IPS DF 6.9 (cell line): ENCODE results near the gene CELF5.
"Not testable (repeated sequence)": the region's sequence is repeated elsewhere in the genome, so short reads cannot be mapped to it uniquely, and the experiment has no call there.

Source experiments
- DNase-seq: peaks from one replicate; pipeline ENCODE4 v3.0.0-alpha.2; 2013; ENCODE audit warnings: low read depth, low spot score
- H3K27ac ChIP-seq: one replicate; pipeline ENCODE4 v1.5.1; 2013; ENCODE audit warnings: low read length, control low read depth
- H3K27me3 ChIP-seq: 2 replicates; pipeline ENCODE4 v1.6.1; 2013; ENCODE audit warnings: mild to moderate bottlenecking, low read length; ENCODE audit not compliant: control insufficient read depth, insufficient read depth
- H3K36me3 ChIP-seq: 2 replicates; pipeline ENCODE4 v1.6.1; 2013; ENCODE audit warnings: low read length; ENCODE audit not compliant: control insufficient read depth, insufficient read depth
- H3K4me1 ChIP-seq: 2 replicates; pipeline ENCODE4 v1.6.1; 2013; ENCODE audit warnings: low read length; ENCODE audit not compliant: control insufficient read depth, insufficient read depth
- H3K4me3 ChIP-seq: 2 replicates; pipeline ENCODE4 v1.5.1; 2013; ENCODE audit warnings: mild to moderate bottlenecking, low read length
- H3K9me3 ChIP-seq: 2 replicates; pipeline ENCODE4 v1.6.1; 2013; ENCODE audit warnings: low read length, inconsistent platforms; ENCODE audit not compliant: control insufficient read depth, insufficient read depth
- WGBS: extraction: QIAGEN DNeasy Blood & Tissue Kit; methylation state at CpG from one replicate; pipeline ENCODE4 v1.1.7; 2013; ENCODE audit warnings: mixed read lengths, missing lambda C conversion rate; ENCODE audit not compliant: insufficient read length, insufficient coverage; 5-methylcytosine and 5-hydroxymethylcytosine counted together

The CELF5 gene

GRCh38 chr19:3201911-3202310 is 22.6 kb upstream of the CELF5 start:
- Histone ChIP-seq H3K4me3 (no peak overlapping the region), H3K4me1 (no peaks in the 10 kb centered on the region), H3K27ac (no peak overlapping the region), H3K27me3 (no peaks in the 10 kb centered on the region), H3K9me3 (no peaks in the 10 kb centered on the region), H3K36me3 (peaks cover 31% of the 10 kb centered on the region)
- no CpG with 5 or more reads among the region's 14 CpGs for WGBS
- no peak for DNase-seq

DNA sequence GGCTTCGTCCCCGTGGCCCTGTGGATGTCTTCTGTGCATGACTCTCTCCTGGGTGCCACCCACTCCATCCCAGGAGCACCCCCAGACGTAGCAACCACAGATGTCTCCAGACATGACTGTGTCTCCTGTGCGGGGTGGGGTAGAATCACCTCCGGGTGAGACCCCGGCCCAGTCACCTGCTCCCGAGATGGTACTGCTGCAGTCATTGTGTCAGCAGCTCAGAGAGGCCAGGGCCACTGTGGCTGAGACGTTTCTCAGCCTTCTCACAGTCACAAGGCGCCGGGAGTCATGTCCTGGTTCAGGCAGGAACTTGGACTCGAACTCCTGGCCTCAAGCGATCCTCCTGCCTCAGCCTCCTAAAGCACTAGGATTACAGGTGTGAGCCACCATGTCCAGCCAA is 22.1 kb upstream of the CELF5 start:
- no peaks in the 10 kb centered on the region for H3K9me3 ChIP-seq
- DNase-seq = no peak
- no CpG with 5 or more reads among the region's 12 CpGs for WGBS

GRCh38 chr19:3202895-3203294 is 21.6 kb upstream of the CELF5 start:
- H3K36me3 ChIP-seq = peaks cover 39% of the 10 kb centered on the region
- H3K4me1 ChIP-seq, H3K4me3 ChIP-seq, H3K27me3 ChIP-seq, H3K27ac ChIP-seq, DNase-seq, H3K9me3 ChIP-seq: not testable (repeated sequence)
- WGBS = no CpG with 5 or more reads among the region's 7 CpGs

More for the DNA sequence above, 22.1 kb upstream of the CELF5 start:
- peaks cover 33% of the 10 kb centered on the region for H3K36me3 ChIP-seq
- H3K4me3 ChIP-seq = no peak overlapping the region
- no peak overlapping the region for H3K27ac ChIP-seq
- H3K27me3 ChIP-seq = no peaks in the 10 kb centered on the region
- H3K4me1 ChIP-seq = no peaks in the 10 kb centered on the region; the same call in 1 of the 2 replicates

- H3K27ac ChIP-seq = no peak overlapping the region
- no peak for DNase-seq
- no peaks in the 10 kb centered on the region for H3K27me3 ChIP-seq
- WGBS = no CpG with 5 or more reads among the region's 43 CpGs
- H3K36me3 ChIP-seq = peaks cover 41% of the 10 kb centered on the region
- no peaks in the 10 kb centered on the region; the same call in 1 of the 2 replicates for H3K4me1 ChIP-seq
- H3K9me3 ChIP-seq = no peaks in the 10 kb centered on the region
- no peak overlapping the region for H3K4me3 ChIP-seq
Observed at GRCh38 chr19:3203805-3204645, 20.4 kb upstream of the CELF5 start.

- DNase-seq = no peak
- Histone ChIP-seq H3K4me3 (no peak overlapping the region), H3K27me3 (no peaks in the 10 kb centered on the region), H3K4me1 (no peaks in the 10 kb centered on the region; the same call in 1 of the 2 replicates), H3K36me3 (peaks cover 41% of the 10 kb centered on the region), H3K9me3 (no peaks in the 10 kb centered on the region), H3K27ac (no peak overlapping the region)
- no CpG with 5 or more reads among the region's 35 CpGs for WGBS
Observed at GRCh38 chr19:3204646-3205275, 19.7 kb upstream of the CELF5 start.

GRCh38 chr19:3206216-3206953 is 18.1 kb upstream of the CELF5 start:
- Histone ChIP-seq H3K27me3 (no peaks in the 10 kb centered on the region), H3K9me3 (no peaks in the 10 kb centered on the region), H3K36me3 (peaks cover 37% of the 10 kb centered on the region), H3K4me1 (peaks cover 2% of the 10 kb centered on the region; the same call in 1 of the 2 replicates), H3K4me3 (no peak overlapping the region), H3K27ac (no peak overlapping the region)
- WGBS = no CpG with 5 or more reads among the region's 28 CpGs
- DNase-seq = no peak

DNA sequence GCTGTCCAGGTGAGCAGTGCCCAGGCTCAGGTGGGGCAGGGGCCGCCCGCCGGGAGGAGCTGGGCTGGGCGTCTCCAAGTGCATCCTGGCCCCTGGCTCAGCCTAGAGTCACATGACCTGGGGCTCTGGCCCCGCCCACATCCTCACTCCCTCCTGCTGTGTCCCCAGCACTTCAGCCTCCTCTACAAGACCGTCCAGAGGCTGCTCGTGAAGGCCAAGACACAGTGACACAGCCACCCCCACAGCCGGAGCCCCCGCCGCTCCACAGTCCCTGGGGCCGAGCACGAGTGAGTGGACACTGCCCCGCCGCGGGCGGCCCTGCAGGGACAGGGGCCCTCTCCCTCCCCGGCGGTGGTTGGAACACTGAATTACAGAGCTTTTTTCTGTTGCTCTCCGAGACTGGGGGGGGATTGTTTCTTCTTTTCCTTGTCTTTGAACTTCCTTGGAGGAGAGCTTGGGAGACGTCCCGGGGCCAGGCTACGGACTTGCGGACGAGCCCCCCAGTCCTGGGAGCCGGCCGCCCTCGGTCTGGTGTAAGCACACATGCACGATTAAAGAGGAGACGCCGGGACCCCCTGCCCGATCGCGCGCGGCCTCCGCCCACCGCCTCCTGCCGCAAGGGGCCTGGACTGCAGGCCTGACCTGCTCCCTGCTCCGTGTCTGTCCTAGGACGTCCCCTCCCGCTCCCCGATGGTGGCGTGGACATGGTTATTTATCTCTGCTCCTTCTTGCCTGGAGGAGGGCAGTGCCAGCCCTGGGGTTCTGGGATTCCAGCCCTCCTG is 16.8 kb upstream of the CELF5 start:
- Histone ChIP-seq H3K36me3 (peaks cover 37% of the 10 kb centered on the region), H3K27ac (no peak overlapping the region), H3K4me3 (no peak overlapping the region), H3K9me3 (no peaks in the 10 kb centered on the region), H3K4me1 (peaks cover 2% of the 10 kb centered on the region; the same call in 1 of the 2 replicates), H3K27me3 (no peaks in the 10 kb centered on the region)
- DNase-seq = no peak
- no CpG with 5 or more reads among the region's 43 CpGs for WGBS

DNA sequence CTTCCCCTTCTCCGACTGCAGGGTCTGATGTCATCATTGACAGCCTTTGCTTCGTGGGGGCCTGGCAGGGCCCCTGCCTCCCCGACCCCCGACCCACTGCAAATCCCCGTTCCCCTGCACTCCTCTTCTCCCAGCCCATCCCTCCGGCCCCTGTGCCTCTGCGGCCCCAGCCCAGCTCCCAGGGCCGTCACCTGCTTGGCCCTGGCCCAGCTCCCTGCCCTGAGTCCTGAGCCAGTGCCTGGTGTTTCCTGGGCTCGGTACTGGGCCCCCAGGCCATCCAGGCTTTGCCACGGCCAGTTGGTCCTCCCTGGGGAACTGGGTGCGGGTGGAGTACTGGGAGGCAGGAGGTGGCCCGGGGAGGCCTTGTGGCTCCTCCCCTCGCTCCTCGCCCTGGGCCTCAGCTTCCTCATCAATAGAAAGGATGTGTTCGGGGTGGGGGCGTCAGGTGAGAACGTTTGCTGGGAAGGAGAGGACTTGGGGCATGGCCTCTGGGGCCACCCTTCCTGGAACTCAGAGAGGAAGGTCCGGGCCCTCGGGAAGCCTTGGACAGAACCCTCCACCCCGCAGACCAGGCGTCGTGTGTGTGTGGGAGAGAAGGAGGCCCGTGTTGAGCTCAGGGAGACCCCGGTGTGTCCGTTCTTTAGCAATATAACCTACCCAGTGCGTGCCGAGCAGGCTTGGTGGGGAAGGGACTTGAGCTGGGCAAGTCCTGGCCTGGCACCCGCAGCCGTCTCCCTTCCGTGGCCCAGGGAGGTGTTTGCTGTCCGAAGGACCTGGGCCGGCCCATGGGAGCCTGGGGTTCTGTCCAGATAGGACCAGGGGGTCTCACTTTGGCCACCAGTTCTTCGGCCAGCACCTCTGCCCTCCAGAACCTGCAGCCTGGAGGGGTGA is 15.9 kb upstream of the CELF5 start:
- H3K36me3 ChIP-seq = peaks cover 34% of the 10 kb centered on the region
- no peak overlapping the region for H3K27ac ChIP-seq
- no CpG with 5 or more reads among the region's 33 CpGs for WGBS
- no peaks in the 10 kb centered on the region for H3K27me3 ChIP-seq
- H3K4me3 ChIP-seq = no peak overlapping the region
- peaks cover 2% of the 10 kb centered on the region; the same call in 1 of the 2 replicates for H3K4me1 ChIP-seq
- H3K9me3 ChIP-seq = no peaks in the 10 kb centered on the region
- no peak for DNase-seq

DNA sequence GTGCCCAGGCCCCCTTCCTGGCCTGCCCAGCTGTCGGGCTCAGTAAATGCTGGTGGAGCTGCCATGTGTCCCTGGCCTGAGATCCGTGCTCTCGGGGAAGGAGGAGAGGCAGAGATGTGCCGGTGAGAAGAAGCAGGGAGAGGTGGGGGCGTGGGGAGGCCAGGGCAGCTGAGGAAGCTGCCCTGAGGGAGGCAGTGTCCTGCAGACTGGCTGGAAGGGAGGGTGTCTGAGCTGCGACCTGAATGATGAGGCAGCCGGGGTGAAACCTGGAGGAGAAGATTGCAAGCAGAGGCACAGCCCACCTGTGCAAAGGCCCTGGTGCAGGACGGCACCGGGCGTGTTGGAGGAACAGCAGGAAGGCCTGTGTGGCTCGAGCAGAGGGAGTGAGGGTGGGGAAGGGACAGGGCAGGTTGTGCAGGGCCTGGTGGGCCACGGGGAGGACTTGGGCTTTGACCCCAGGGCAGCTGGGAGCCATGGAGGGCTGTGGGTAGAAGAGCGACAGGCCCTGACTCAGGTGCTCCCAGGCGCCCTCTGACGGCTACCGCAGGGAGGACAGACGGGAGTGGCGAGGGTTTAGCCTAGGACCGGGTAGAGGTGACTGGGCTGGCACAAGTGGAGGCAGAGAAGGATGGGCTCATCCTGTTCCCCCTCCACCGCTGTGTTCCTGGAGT is 14.0 kb upstream of the CELF5 start:
- peak; percentile 43 for DNase-seq
- Histone ChIP-seq H3K27me3 (no peaks in the 10 kb centered on the region), H3K4me1 (peaks cover 2% of the 10 kb centered on the region; the same call in 1 of the 2 replicates), H3K9me3 (no peaks in the 10 kb centered on the region), H3K4me3 (no peak overlapping the region), H3K36me3 (peaks cover 16% of the 10 kb centered on the region), H3K27ac (no peak overlapping the region)
- no CpG with 5 or more reads among the region's 20 CpGs for WGBS
